CD14-positive monocyte (primary cell): ENCODE results near the gene IL23R. TPM values are rescaled to one million over a fixed set of nuclear protein-coding genes. Genes with fewer than 3 reads are reported as not detected.

Source experiments
- DNase-seq, 3 donors: peaks; one replicate each; pipeline ENCODE4 v3.0.0-alpha.2; 2011 to 2022
- H2AFZ ChIP-seq: 2 replicates; pipeline ENCODE4 v1.6.0; 2012; ENCODE audit warnings: mild to moderate bottlenecking, low read depth, low read length, inconsistent platforms; ENCODE audit not compliant: insufficient read depth, poor library complexity, severe bottlenecking
- H3K27ac ChIP-seq, 2 donors: 1 replicate in 1 of 2; 2 replicates in 1 of 2; pipeline ENCODE4 v1.5.1; 2012 to 2013; ENCODE audit warnings: low read length in 2 of 2, control low read depth in 1 of 2, inconsistent platforms in 1 of 2, low read depth in 1 of 2, mild to moderate bottlenecking in 1 of 2
- H3K27me3 ChIP-seq, 2 donors: one replicate each; pipeline versions ENCODE4 v1.6.0 to v1.6.1; 2011 to 2013; ENCODE audit warnings: low read length in 2 of 2; ENCODE audit not compliant: control insufficient read depth in 2 of 2, insufficient read depth in 2 of 2
- H3K36me3 ChIP-seq, 2 donors: replicated peaks in 1 of 2; 1 replicate in 1 of 2; 2 replicates in 1 of 2; pipeline versions ENCODE4 v1.5.1 to v1.6.1; 2012 to 2013; ENCODE audit warnings: low read length in 2 of 2, control low read depth in 1 of 2, inconsistent platforms in 1 of 2, mild to moderate bottlenecking in 1 of 2; ENCODE audit not compliant: insufficient read depth in 2 of 2, control insufficient read depth in 1 of 2
- H3K4me1 ChIP-seq, 2 donors: 1 replicate in 1 of 2; 2 replicates in 1 of 2; pipeline versions ENCODE4 v1.5.1 to v1.6.1; 2012 to 2013; ENCODE audit warnings: low read length in 2 of 2, control low read depth in 1 of 2, inconsistent platforms in 1 of 2, mild to moderate bottlenecking in 1 of 2, moderate library complexity in 1 of 2; ENCODE audit not compliant: insufficient read depth in 2 of 2, control insufficient read depth in 1 of 2
- H3K4me2 ChIP-seq: replicated peaks from 2 replicates; pipeline ENCODE3; 2012; ENCODE audit warnings: low read length, moderate library complexity, mild to moderate bottlenecking; ENCODE audit not compliant: poor library complexity, severe bottlenecking; ENCODE audit errors: extremely low read depth
- H3K4me3 ChIP-seq, 3 experiments: fragments of 200-600 bp in 1 of 3; sonication (generic) in 1 of 3; replicated peaks in 1 of 3; 1 replicate in 2 of 3; 2 replicates in 1 of 3; pipeline ENCODE4 v1.5.1; 2011 to 2013; ENCODE audit warnings: low read length in 3 of 3, mild to moderate bottlenecking in 3 of 3, control low read depth in 2 of 3, low read depth in 2 of 3, inconsistent platforms in 1 of 3, moderate library complexity in 1 of 3
- H3K79me2 ChIP-seq: 2 replicates; pipeline ENCODE4 v1.6.0; 2012; ENCODE audit warnings: mild to moderate bottlenecking, control low read depth, inconsistent platforms, low read length, moderate library complexity; ENCODE audit not compliant: insufficient read depth
- H3K9ac ChIP-seq: 2 replicates; pipeline ENCODE4 v1.6.0; 2017; ENCODE audit warnings: low read length, mild to moderate bottlenecking; ENCODE audit not compliant: insufficient read depth, poor library complexity, severe bottlenecking
- H3K9me3 ChIP-seq, 2 donors: replicated peaks in 1 of 2; 1 replicate in 1 of 2; 2 replicates in 1 of 2; pipeline versions ENCODE4 v1.5.1 to v1.6.1; 2012 to 2013; ENCODE audit warnings: low read length in 2 of 2, control low read depth in 1 of 2; ENCODE audit not compliant: control insufficient read depth in 1 of 2, insufficient read depth in 1 of 2
- H4K20me1 ChIP-seq: 2 replicates; pipeline ENCODE4 v1.6.0; 2012; ENCODE audit warnings: mild to moderate bottlenecking, low read length, control low read depth, moderate library complexity; ENCODE audit not compliant: insufficient read depth
- H3K27ac Mint-ChIP-seq, 7 donors: one replicate each; pipeline ENCODE4 v1.8.0; 2020; ENCODE audit warnings: mild to moderate bottlenecking in 7 of 7, mixed read lengths in 7 of 7, moderate library complexity in 6 of 7, inconsistent platforms in 2 of 7
- H3K27me3 Mint-ChIP-seq, 3 donors: one replicate each; pipeline ENCODE4 v1.8.0; 2021 to 2022; ENCODE audit warnings: low read depth in 3 of 3, mild to moderate bottlenecking in 3 of 3, mixed read lengths in 3 of 3, moderate library complexity in 3 of 3, inconsistent platforms in 1 of 3
- H3K36me3 Mint-ChIP-seq, 2 donors: one replicate each; pipeline ENCODE4 v1.8.0; 2020; ENCODE audit warnings: mixed read lengths in 2 of 2, inconsistent platforms in 1 of 2, mild to moderate bottlenecking in 1 of 2
- H3K4me1 Mint-ChIP-seq: one replicate; pipeline ENCODE4 v1.8.0; 2020; ENCODE audit warnings: mild to moderate bottlenecking, mixed read lengths
- H3K4me3 Mint-ChIP-seq, 2 donors: one replicate each; pipeline ENCODE4 v1.8.0; 2020; ENCODE audit warnings: mild to moderate bottlenecking in 2 of 2, mixed read lengths in 2 of 2, moderate library complexity in 1 of 2
- H3K9me3 Mint-ChIP-seq, 7 donors: one replicate each; pipeline ENCODE4 v1.8.0; 2020 to 2022; ENCODE audit warnings: mixed read lengths in 7 of 7, mild to moderate bottlenecking in 6 of 7, moderate library complexity in 6 of 7, inconsistent platforms in 2 of 7
- WGBS: methylation state at CpG from one replicate; pipeline ENCODE4 v1.1.5; 2013; ENCODE audit warnings: missing lambda C conversion rate; ENCODE audit not compliant: insufficient coverage; 5-methylcytosine and 5-hydroxymethylcytosine counted together
- intact Hi-C, 2 donors: fragments of 100-400 bp; cut with micrococcal nuclease; formaldehyde crosslinking; loops; one replicate each; pipeline versions ENCODE4 v1.15.0 to v1.15.1; 2023
- polyA plus RNA-seq, 3 donors: library from polyadenylated mRNA; depleted of rRNA in 1 of 3; unstranded in 2 of 3; stranded (reverse) in 1 of 3; fragments of 300-500 nt in 2 of 3; fragments of >200 nt in 1 of 3; fragmentation: Illumina TruSeq in 2 of 3; gene quantifications; 1 replicate in 2 of 3; 2 replicates in 1 of 3; pipeline ENCODE4 v1.2.3, GENCODE V29; 2012 to 2021
- TF ChIP-seq, protein P1 (sequence below): fragments of 200-600 bp; IDR thresholded peaks from one replicate; pipeline ENCODE4 v1.8.0; 2022; ENCODE audit warnings: antibody characterized with exemption, mild to moderate bottlenecking

Gene IL23R
- polyA plus RNA-seq, 3 donors: not detected

DNA sequence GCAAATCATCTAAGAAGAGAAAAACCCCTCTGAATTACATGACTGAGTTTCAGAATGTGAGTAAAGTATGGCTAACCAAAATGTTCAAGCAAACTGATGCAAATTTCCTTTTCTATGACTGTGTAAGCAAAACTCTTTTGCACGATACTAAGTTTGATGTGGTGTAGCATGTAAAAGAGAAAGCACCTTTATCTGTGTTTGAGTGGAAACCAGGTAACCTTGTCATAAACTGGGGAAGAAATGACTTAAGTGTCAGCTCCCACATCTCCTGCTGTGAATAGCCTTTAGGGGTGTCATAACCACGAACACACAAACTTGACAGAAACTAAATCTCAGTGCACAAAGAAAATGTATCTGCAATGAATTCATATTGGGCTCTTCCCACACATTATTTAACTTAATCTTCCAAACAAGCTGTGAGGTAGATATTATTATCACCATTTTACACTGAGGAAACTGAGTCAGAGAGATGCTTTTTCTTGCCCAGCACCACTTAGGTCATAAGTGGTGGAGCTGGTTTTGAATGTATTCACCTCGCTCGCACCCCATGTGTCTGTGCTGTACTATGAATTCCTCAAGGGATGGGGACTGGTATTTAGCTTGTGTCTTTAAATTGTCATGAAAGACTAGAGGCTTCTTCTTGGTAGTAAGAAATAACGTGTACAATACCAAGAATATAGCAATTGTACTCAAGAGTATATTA is 108.5 kb downstream of the IL23R start:
- 100% methylated on average over 3 of the region's 5 CpGs for WGBS
- Mint-ChIP-seq H3K27ac (no peak overlapping the region), H3K27me3 (peaks cover 0 to 4% (median 2%) of the 10 kb centered on the region in 3 donors)

DNA sequence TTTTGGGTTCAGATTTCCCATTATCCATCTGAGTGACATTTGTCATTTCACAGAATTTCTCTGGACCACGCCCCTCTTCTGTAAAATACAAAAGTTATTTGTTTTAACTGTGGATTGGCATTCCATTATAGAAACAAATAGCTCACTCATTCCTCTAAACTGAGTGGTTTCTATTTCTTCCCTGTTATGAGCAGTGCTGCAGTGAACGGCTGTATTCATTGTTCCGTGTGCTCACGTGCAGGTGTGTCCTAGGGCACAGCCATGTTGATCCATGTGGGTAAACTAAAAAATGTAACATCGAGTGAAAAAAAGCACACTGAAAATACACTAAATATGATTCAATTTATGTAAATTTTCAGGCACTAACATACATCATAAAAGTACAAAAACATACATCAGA is 114.4 kb downstream of the IL23R start:
- no peak overlapping the region for H3K9ac ChIP-seq
- DNase-seq: no peak
- H3K4me3 Mint-ChIP-seq: no peak overlapping the region
- H3K27ac Mint-ChIP-seq: no peak overlapping the region
- no peaks in the 10 kb centered on the region for H3K36me3 ChIP-seq
- H3K27me3 ChIP-seq: no peaks in the 10 kb centered on the region
- H3K36me3 Mint-ChIP-seq: no peaks in the 10 kb centered on the region
- no CpG with 5 or more reads among the region's 5 CpGs for WGBS
- no peaks in the 10 kb centered on the region for H3K79me2 ChIP-seq
- no peak overlapping the region for H3K4me2 ChIP-seq
- H3K4me1 ChIP-seq: no peaks in the 10 kb centered on the region
- TF ChIP-seq, protein P1, sequence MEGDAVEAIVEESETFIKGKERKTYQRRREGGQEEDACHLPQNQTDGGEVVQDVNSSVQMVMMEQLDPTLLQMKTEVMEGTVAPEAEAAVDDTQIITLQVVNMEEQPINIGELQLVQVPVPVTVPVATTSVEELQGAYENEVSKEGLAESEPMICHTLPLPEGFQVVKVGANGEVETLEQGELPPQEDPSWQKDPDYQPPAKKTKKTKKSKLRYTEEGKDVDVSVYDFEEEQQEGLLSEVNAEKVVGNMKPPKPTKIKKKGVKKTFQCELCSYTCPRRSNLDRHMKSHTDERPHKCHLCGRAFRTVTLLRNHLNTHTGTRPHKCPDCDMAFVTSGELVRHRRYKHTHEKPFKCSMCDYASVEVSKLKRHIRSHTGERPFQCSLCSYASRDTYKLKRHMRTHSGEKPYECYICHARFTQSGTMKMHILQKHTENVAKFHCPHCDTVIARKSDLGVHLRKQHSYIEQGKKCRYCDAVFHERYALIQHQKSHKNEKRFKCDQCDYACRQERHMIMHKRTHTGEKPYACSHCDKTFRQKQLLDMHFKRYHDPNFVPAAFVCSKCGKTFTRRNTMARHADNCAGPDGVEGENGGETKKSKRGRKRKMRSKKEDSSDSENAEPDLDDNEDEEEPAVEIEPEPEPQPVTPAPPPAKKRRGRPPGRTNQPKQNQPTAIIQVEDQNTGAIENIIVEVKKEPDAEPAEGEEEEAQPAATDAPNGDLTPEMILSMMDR: no peak
- H3K4me3 ChIP-seq: no peak overlapping the region
- H3K9me3 ChIP-seq: no peaks in the 10 kb centered on the region
- H3K4me1 Mint-ChIP-seq: no peaks in the 10 kb centered on the region
- H2AFZ ChIP-seq: no peak overlapping the region
- H3K9me3 Mint-ChIP-seq: peaks cover 2 to 9% (median 3%) of the 10 kb centered on the region in 7 donors
- intact Hi-C loops: no loop called here
- no peak overlapping the region for H3K27ac ChIP-seq
- H3K27me3 Mint-ChIP-seq: peaks cover 0 to 2% (median 0%) of the 10 kb centered on the region in 3 donors
- no peaks in the 10 kb centered on the region for H4K20me1 ChIP-seq

More for the DNA sequence above, 108.5 kb downstream of the IL23R start:
- no peaks in the 10 kb centered on the region for H3K4me1 Mint-ChIP-seq
- TF ChIP-seq, protein P1: no peak
- H3K9me3 ChIP-seq: peaks cover 6% of the 10 kb centered on the region in 2 donors
- H3K4me3 Mint-ChIP-seq: no peak overlapping the region
- DNase-seq: no peak
- H2AFZ ChIP-seq: no peak overlapping the region
- H3K27ac ChIP-seq: no peak overlapping the region
- no peaks in the 10 kb centered on the region for H4K20me1 ChIP-seq
- H3K27me3 ChIP-seq: no peaks in the 10 kb centered on the region
- H3K4me3 ChIP-seq: no peak overlapping the region
- H3K36me3 ChIP-seq: no peaks in the 10 kb centered on the region
- H3K9ac ChIP-seq: no peak overlapping the region
- no peaks in the 10 kb centered on the region for H3K4me1 ChIP-seq
- intact Hi-C loops: no loop called here
- no peak overlapping the region for H3K4me2 ChIP-seq
- no peaks in the 10 kb centered on the region for H3K79me2 ChIP-seq
- H3K36me3 Mint-ChIP-seq: no peaks in the 10 kb centered on the region
- H3K9me3 Mint-ChIP-seq: peaks cover 0 to 20% (median 8%) of the 10 kb centered on the region in 7 donors
